OCI-LY7 (cell line): ENCODE measurements around the gene UBAP1L.

Experiments
- CTCF ChIP-seq: fragments of 200-600 bp; sonication (generic); conservative IDR thresholded peaks from 2 replicates; pipeline ENCODE4 v1.5.1; 2014; ENCODE audit warnings: mild to moderate bottlenecking, antibody characterized with exemption, low read length, moderate library complexity, mixed read lengths
- EZH2phosphoT487 ChIP-seq: fragments of 200-600 bp; sonication (generic); IDR thresholded peaks from 2 replicates; pipeline ENCODE4 v1.6.1; 2018; ENCODE audit warnings: low read depth, borderline replicate concordance, mild to moderate bottlenecking, mixed run types, antibody characterized with exemption, low read length, moderate library complexity, mixed read lengths

- TF ChIP-seq CTCF (no peak), EZH2phosphoT487 (no peak)
These were observed 47.7 kb downstream of the UBAP1L start for GRCh38 chr15:65067317-65067644.
